Measurements from ENCODE around the gene HGF. TPM values are rescaled to one million over a fixed set of nuclear protein-coding genes. Genes with fewer than 3 reads are reported as not detected.

HGF gene
- total RNA-seq, 1 experiment from 2014 or later = 0.72 TPM

DNA sequence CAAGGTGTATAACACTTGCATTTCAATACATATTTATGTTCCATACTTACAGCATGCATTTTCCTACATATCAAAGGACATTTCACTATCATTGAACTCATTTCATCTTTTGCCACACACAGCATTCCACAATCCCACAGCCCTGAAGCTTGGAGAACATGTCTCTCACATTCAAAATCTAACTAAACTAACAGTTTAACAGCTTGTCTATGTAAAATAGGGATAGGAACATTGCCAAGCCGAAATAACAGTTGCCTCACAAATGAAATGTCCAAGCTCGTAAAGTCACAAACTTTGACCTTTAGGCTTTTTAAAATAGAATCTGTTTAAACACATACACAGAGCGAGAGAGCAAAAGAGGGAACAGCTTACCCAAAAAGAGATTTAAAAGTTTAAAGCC lies 65.3 kb downstream of the HGF start:
- no peak overlapping the region for H3K4me3 Mint-ChIP-seq
- ChIA-PET POLR2A (no interaction called here), CTCF (no interaction called here)
- no peaks in the 10 kb centered on the region for H3K27me3 Mint-ChIP-seq (ENCODE audit: low read depth)
- H3K9me3 Mint-ChIP-seq = no peaks in the 10 kb centered on the region
- ATAC-seq = no peak
- TF ChIP-seq SMAD3 (CRISPR knock-in tag; IDR thresholded peaks at IDR 0.05; ENCODE audit: borderline replicate concordance) = no peak
- TF ChIP-seq NR2C2 (CRISPR knock-in tag; IDR thresholded peaks at IDR 0.05) = no peak
- no peak for TF ChIP-seq ZNF317 (CRISPR knock-in tag; IDR thresholded peaks at IDR 0.05; ENCODE audit: borderline replicate concordance, low read depth)
- TF ChIP-seq, protein P1, sequence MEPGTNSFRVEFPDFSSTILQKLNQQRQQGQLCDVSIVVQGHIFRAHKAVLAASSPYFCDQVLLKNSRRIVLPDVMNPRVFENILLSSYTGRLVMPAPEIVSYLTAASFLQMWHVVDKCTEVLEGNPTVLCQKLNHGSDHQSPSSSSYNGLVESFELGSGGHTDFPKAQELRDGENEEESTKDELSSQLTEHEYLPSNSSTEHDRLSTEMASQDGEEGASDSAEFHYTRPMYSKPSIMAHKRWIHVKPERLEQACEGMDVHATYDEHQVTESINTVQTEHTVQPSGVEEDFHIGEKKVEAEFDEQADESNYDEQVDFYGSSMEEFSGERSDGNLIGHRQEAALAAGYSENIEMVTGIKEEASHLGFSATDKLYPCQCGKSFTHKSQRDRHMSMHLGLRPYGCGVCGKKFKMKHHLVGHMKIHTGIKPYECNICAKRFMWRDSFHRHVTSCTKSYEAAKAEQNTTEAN (CRISPR knock-in tag; IDR thresholded peaks at IDR 0.05) = no peak
- no peak for TF ChIP-seq NFE2L1 (CRISPR knock-in tag; IDR thresholded peaks at IDR 0.05)
- no peak for TF ChIP-seq TCF7 (CRISPR knock-in tag; IDR thresholded peaks at IDR 0.05; ENCODE audit: low read depth)
- TF ChIP-seq, protein P2, sequence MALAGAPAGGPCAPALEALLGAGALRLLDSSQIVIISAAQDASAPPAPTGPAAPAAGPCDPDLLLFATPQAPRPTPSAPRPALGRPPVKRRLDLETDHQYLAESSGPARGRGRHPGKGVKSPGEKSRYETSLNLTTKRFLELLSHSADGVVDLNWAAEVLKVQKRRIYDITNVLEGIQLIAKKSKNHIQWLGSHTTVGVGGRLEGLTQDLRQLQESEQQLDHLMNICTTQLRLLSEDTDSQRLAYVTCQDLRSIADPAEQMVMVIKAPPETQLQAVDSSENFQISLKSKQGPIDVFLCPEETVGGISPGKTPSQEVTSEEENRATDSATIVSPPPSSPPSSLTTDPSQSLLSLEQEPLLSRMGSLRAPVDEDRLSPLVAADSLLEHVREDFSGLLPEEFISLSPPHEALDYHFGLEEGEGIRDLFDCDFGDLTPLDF (CRISPR knock-in tag; IDR thresholded peaks at IDR 0.05) = no peak
- H3K27ac Mint-ChIP-seq = no peak overlapping the region
- DNase-seq (ENCODE audit: low spot score) = no peak
- H3K4me1 Mint-ChIP-seq = peaks cover 26% of the 10 kb centered on the region
- no peaks in the 10 kb centered on the region for H3K36me3 Mint-ChIP-seq

DNA sequence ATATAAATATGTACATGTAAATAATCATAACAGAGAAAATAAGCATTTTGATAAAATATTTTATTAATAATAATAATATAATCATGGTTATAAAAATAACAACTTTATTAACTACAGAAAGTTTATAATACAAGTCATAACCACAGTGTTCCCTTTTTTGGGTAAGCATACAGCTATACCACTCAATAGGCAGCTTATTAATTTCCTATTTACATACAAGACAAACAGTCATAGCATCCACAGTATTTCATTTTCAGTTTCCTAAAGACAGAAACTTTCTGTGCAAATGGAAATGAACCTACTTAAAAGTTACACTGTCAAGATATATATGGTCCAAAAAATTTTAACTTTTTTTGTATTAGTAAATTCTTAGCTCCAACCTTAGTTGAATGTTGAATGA lies 70.9 kb downstream of the HGF start:
- ATAC-seq = no peak
- Mint-ChIP-seq H3K27ac (no peak overlapping the region), H3K27me3 (ENCODE audit: low read depth) (no peaks in the 10 kb centered on the region), H3K4me1 (peaks cover 8% of the 10 kb centered on the region), H3K36me3 (no peaks in the 10 kb centered on the region), H3K9me3 (no peaks in the 10 kb centered on the region), H3K4me3 (no peak overlapping the region)
- no peak for TF ChIP-seq ZBTB21 (CRISPR knock-in tag; IDR thresholded peaks at IDR 0.05; ENCODE audit: borderline replicate concordance)
- no peak for TF ChIP-seq ZNF671 (CRISPR knock-in tag; IDR thresholded peaks at IDR 0.05)
- TF ChIP-seq ZNF263 (CRISPR knock-in tag; IDR thresholded peaks at IDR 0.05; ENCODE audit: low read depth) = no peak
- TF ChIP-seq ZNF317 (CRISPR knock-in tag; IDR thresholded peaks at IDR 0.05; ENCODE audit: borderline replicate concordance, low read depth) = no peak
- no peak for TF ChIP-seq ZNF219 (CRISPR knock-in tag; IDR thresholded peaks at IDR 0.05; ENCODE audit: borderline replicate concordance)
- TF ChIP-seq, protein P3, sequence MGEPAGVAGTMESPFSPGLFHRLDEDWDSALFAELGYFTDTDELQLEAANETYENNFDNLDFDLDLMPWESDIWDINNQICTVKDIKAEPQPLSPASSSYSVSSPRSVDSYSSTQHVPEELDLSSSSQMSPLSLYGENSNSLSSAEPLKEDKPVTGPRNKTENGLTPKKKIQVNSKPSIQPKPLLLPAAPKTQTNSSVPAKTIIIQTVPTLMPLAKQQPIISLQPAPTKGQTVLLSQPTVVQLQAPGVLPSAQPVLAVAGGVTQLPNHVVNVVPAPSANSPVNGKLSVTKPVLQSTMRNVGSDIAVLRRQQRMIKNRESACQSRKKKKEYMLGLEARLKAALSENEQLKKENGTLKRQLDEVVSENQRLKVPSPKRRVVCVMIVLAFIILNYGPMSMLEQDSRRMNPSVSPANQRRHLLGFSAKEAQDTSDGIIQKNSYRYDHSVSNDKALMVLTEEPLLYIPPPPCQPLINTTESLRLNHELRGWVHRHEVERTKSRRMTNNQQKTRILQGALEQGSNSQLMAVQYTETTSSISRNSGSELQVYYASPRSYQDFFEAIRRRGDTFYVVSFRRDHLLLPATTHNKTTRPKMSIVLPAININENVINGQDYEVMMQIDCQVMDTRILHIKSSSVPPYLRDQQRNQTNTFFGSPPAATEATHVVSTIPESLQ (CRISPR knock-in tag; IDR thresholded peaks at IDR 0.05) = no peak
- TF ChIP-seq, protein P4, sequence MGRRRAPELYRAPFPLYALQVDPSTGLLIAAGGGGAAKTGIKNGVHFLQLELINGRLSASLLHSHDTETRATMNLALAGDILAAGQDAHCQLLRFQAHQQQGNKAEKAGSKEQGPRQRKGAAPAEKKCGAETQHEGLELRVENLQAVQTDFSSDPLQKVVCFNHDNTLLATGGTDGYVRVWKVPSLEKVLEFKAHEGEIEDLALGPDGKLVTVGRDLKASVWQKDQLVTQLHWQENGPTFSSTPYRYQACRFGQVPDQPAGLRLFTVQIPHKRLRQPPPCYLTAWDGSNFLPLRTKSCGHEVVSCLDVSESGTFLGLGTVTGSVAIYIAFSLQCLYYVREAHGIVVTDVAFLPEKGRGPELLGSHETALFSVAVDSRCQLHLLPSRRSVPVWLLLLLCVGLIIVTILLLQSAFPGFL (CRISPR knock-in tag; IDR thresholded peaks at IDR 0.05; ENCODE audit: borderline replicate concordance) = no peak
- TF ChIP-seq ETV6 (CRISPR knock-in tag; IDR thresholded peaks at IDR 0.05) = no peak
- no peak for TF ChIP-seq TCF7 (CRISPR knock-in tag; IDR thresholded peaks at IDR 0.05; ENCODE audit: low read depth)
- no peak for DNase-seq (ENCODE audit: low spot score)
- ChIA-PET CTCF (no interaction called here), POLR2A (no interaction called here)

DNA sequence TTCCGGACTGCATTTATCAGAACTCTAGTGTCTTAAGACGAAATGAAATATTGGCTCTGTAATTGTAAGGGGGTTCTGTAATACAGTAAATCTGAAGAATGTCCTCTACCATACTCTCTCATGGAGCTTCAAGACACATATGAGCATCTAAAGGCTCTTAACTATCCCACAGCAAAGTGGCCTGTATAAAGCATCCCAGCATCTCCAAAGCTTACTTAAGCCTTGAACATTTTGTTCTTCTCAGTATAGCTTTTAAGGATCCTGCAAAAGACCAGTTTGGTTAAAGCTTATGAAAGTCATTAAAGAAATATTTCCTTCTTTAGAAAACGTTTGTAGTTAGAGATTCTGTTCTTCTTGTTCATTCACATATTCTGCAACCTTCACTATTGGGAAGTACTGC lies 75.1 kb downstream of the HGF start:
- Mint-ChIP-seq H3K27ac (no peak overlapping the region), H3K4me3 (no peak overlapping the region), H3K9me3 (no peaks in the 10 kb centered on the region), H3K27me3 (ENCODE audit: low read depth) (no peaks in the 10 kb centered on the region), H3K36me3 (no peaks in the 10 kb centered on the region), H3K4me1 (peaks cover 42% of the 10 kb centered on the region)
- ChIA-PET POLR2A (no interaction called here), CTCF (no interaction called here)
- ATAC-seq (no peak), DNase-seq (ENCODE audit: low spot score) (no peak)
- TF ChIP-seq, protein P5, sequence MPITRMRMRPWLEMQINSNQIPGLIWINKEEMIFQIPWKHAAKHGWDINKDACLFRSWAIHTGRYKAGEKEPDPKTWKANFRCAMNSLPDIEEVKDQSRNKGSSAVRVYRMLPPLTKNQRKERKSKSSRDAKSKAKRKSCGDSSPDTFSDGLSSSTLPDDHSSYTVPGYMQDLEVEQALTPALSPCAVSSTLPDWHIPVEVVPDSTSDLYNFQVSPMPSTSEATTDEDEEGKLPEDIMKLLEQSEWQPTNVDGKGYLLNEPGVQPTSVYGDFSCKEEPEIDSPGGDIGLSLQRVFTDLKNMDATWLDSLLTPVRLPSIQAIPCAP (CRISPR knock-in tag; IDR thresholded peaks at IDR 0.05) = no peak
- no peak for TF ChIP-seq PRRX2 (CRISPR knock-in tag; IDR thresholded peaks at IDR 0.05)
- TF ChIP-seq, protein P6, sequence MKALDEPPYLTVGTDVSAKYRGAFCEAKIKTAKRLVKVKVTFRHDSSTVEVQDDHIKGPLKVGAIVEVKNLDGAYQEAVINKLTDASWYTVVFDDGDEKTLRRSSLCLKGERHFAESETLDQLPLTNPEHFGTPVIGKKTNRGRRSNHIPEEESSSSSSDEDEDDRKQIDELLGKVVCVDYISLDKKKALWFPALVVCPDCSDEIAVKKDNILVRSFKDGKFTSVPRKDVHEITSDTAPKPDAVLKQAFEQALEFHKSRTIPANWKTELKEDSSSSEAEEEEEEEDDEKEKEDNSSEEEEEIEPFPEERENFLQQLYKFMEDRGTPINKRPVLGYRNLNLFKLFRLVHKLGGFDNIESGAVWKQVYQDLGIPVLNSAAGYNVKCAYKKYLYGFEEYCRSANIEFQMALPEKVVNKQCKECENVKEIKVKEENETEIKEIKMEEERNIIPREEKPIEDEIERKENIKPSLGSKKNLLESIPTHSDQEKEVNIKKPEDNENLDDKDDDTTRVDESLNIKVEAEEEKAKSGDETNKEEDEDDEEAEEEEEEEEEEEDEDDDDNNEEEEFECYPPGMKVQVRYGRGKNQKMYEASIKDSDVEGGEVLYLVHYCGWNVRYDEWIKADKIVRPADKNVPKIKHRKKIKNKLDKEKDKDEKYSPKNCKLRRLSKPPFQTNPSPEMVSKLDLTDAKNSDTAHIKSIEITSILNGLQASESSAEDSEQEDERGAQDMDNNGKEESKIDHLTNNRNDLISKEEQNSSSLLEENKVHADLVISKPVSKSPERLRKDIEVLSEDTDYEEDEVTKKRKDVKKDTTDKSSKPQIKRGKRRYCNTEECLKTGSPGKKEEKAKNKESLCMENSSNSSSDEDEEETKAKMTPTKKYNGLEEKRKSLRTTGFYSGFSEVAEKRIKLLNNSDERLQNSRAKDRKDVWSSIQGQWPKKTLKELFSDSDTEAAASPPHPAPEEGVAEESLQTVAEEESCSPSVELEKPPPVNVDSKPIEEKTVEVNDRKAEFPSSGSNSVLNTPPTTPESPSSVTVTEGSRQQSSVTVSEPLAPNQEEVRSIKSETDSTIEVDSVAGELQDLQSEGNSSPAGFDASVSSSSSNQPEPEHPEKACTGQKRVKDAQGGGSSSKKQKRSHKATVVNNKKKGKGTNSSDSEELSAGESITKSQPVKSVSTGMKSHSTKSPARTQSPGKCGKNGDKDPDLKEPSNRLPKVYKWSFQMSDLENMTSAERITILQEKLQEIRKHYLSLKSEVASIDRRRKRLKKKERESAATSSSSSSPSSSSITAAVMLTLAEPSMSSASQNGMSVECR (CRISPR knock-in tag; IDR thresholded peaks at IDR 0.05; ENCODE audit: borderline replicate concordance) = no peak
- TF ChIP-seq ELF4 (CRISPR knock-in tag; IDR thresholded peaks at IDR 0.05; ENCODE audit: low read depth) = no peak
- TF ChIP-seq, protein P7, sequence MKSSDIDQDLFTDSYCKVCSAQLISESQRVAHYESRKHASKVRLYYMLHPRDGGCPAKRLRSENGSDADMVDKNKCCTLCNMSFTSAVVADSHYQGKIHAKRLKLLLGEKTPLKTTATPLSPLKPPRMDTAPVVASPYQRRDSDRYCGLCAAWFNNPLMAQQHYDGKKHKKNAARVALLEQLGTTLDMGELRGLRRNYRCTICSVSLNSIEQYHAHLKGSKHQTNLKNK (CRISPR knock-in tag; IDR thresholded peaks at IDR 0.05) = no peak
- no peak for TF ChIP-seq OVOL2 (CRISPR knock-in tag; IDR thresholded peaks at IDR 0.05; ENCODE audit: borderline replicate concordance)
- no peak for TF ChIP-seq NR3C1 (CRISPR knock-in tag; conservative IDR thresholded peaks at IDR 0.05; ENCODE audit: low read depth)
